Uterus (tissue), 4 donors: ENCODE measurements around the gene MND1. TPM values are rescaled to one million over a fixed set of nuclear protein-coding genes. Genes with fewer than 3 reads are reported as not detected.

Experiments used
- DNase-seq, 2 donors: peaks; one replicate each; pipeline ENCODE4 v3.0.0-alpha.2; 2019 to 2020
- H3K27ac ChIP-seq, 2 donors: fragments of 200-600 bp; sonication (generic); 1 replicate in 1 of 2; 2 replicates in 1 of 2; pipeline ENCODE4 v1.5.1; 2016 to 2018
- H3K27me3 ChIP-seq, 2 donors: fragments of 200-600 bp; sonication (generic); one replicate each; pipeline ENCODE4 v1.5.1; 2018 to 2019; ENCODE audit warnings: control low read depth in 1 of 2
- H3K36me3 ChIP-seq, 2 donors: fragments of 200-600 bp; sonication (generic); one replicate each; pipeline ENCODE4 v1.5.1; 2019; ENCODE audit warnings: control low read depth in 1 of 2
- H3K4me1 ChIP-seq, 2 donors: fragments of 200-600 bp; sonication (generic); one replicate each; pipeline ENCODE4 v1.5.1; 2018 to 2019; ENCODE audit warnings: control low read depth in 1 of 2
- H3K4me3 ChIP-seq, 2 donors: fragments of 200-600 bp; sonication (generic); 1 replicate in 1 of 2; 2 replicates in 1 of 2; pipeline ENCODE4 v1.5.1; 2018 to 2019; ENCODE audit warnings: mild to moderate bottlenecking in 1 of 2
- H3K9me3 ChIP-seq, 2 donors: fragments of 200-600 bp; sonication (generic); one replicate each; pipeline ENCODE4 v1.5.1; 2019; ENCODE audit warnings: control low read depth in 1 of 2
- CTCF ChIP-seq, 4 experiments: fragments of 200-600 bp in 2 of 4; fragments of 450-650 bp in 2 of 4; sonication (generic) in 2 of 4; IDR thresholded peaks; one replicate each; pipeline ENCODE4 v1.5.1; 2016 to 2019; ENCODE audit warnings: antibody characterized with exemption in 4 of 4, mild to moderate bottlenecking in 2 of 4, moderate library complexity in 1 of 4
- POLR2A ChIP-seq, 2 donors: fragments of 450-650 bp; IDR thresholded peaks; one replicate each; pipeline ENCODE4 v1.6.1; 2016; ENCODE audit warnings: antibody characterized with exemption in 2 of 2, mild to moderate bottlenecking in 1 of 2, moderate library complexity in 1 of 2
- intact Hi-C: fragments of 100-400 bp; cut with DNase I; formaldehyde crosslinking; loops from one replicate; pipeline ENCODE4 v1.15.1; 2023; ENCODE audit warnings: low total_unique reads
- total RNA-seq, 4 donors: library from RNA; depleted of rRNA in 3 of 4; stranded (reverse); fragments of >200 nt in 3 of 4; gene quantifications; one replicate each; pipeline versions ENCODE4 v1.1.0 to v1.2.4, GENCODE V29; 2014 to 2023
- donor health status: DM: yes; HTN: yes; CAD: no.

Gene MND1
- total RNA-seq, 4 donors from 2014 or later = 1.0 to 6.5 TPM; not detected in 2

- no peak overlapping the region for H3K4me3 ChIP-seq
- no peaks in the 10 kb centered on the region for H3K4me1 ChIP-seq
- DNase-seq = no peak
- intact Hi-C loops = no loop called here
- H3K27ac ChIP-seq = no peak overlapping the region
- H3K27me3 ChIP-seq = no peaks in the 10 kb centered on the region
- H3K36me3 ChIP-seq = no peaks in the 10 kb centered on the region
- TF ChIP-seq POLR2A (IDR thresholded peaks at IDR 0.05) (no peak), CTCF (IDR thresholded peaks at IDR 0.05) (no peak)
- H3K9me3 ChIP-seq = no peaks in the 10 kb centered on the region
These were observed 18.0 kb upstream of the MND1 start for GRCh38 chr4:153326513-153326912.

- TF ChIP-seq POLR2A (IDR thresholded peaks at IDR 0.05) = no peak
- TF ChIP-seq CTCF (IDR thresholded peaks at IDR 0.05) = no peak
- intact Hi-C loops = no loop called here
- no peaks in the 10 kb centered on the region for H3K27me3 ChIP-seq
- no peak for DNase-seq
- no peaks in the 10 kb centered on the region for H3K9me3 ChIP-seq
- H3K4me3 ChIP-seq = no peak overlapping the region
- H3K27ac ChIP-seq = no peak overlapping the region
- H3K4me1 ChIP-seq = no peaks in the 10 kb centered on the region
- no peaks in the 10 kb centered on the region for H3K36me3 ChIP-seq
These were observed 17.2 kb upstream of the MND1 start for GRCh38 chr4:153327247-153327646.

GRCh38 chr4:153332936-153333335, 11.6 kb upstream of the MND1 start:
- H3K27ac ChIP-seq = no peak overlapping the region
- no peaks in the 10 kb centered on the region for H3K36me3 ChIP-seq
- TF ChIP-seq POLR2A (IDR thresholded peaks at IDR 0.05) (no peak), CTCF (IDR thresholded peaks at IDR 0.05) (no peak)
- no peaks in the 10 kb centered on the region for H3K4me1 ChIP-seq
- H3K27me3 ChIP-seq = no peaks in the 10 kb centered on the region
- no peak overlapping the region for H3K4me3 ChIP-seq
- no peak for DNase-seq
- intact Hi-C loops = no loop called here
- H3K9me3 ChIP-seq = no peaks in the 10 kb centered on the region

- Histone ChIP-seq H3K9me3 (no peaks in the 10 kb centered on the region), H3K36me3 (no peaks in the 10 kb centered on the region), H3K27me3 (no peaks in the 10 kb centered on the region), H3K4me3 (no peak overlapping the region), H3K27ac (no peak overlapping the region), H3K4me1 (no peaks in the 10 kb centered on the region)
- no peak for TF ChIP-seq CTCF (IDR thresholded peaks at IDR 0.05)
- no peak for DNase-seq
- intact Hi-C loops = no loop called here
These were observed 10.6 kb upstream of the MND1 start for GRCh38 chr4:153333874-153334273.

- intact Hi-C loops = no loop called here
- Histone ChIP-seq H3K9me3 (no peaks in the 10 kb centered on the region), H3K27ac (no peak overlapping the region), H3K4me1 (no peaks in the 10 kb centered on the region), H3K4me3 (no peak overlapping the region), H3K27me3 (no peaks in the 10 kb centered on the region), H3K36me3 (no peaks in the 10 kb centered on the region)
- TF ChIP-seq CTCF (IDR thresholded peaks at IDR 0.05) = no peak
- no peak for TF ChIP-seq POLR2A (IDR thresholded peaks at IDR 0.05)
- DNase-seq = no peak
These were observed 8.8 kb upstream of the MND1 start for GRCh38 chr4:153335665-153336064.
